DOHH2 (cell line): ENCODE data around the gene RASSF4.

Experiments used
- H3F3A ChIP-seq: fragments of 200-600 bp; sonication (generic), shearing (Covaris generic); 2 replicates; pipeline ENCODE4 v1.6.0; 2016; ENCODE audit warnings: antibody characterized with exemption, mild to moderate bottlenecking; ENCODE audit not compliant: control insufficient read depth, insufficient read depth
- H3K27ac ChIP-seq: fragments of 200-600 bp; sonication (generic); 2 replicates; pipeline ENCODE4 v1.5.1; 2014; ENCODE audit warnings: low read depth, mild to moderate bottlenecking, low read length, moderate library complexity
- H3K27me3 ChIP-seq: fragments of 200-600 bp; sonication (generic); 2 replicates; pipeline ENCODE4 v1.6.1; 2014; ENCODE audit warnings: mild to moderate bottlenecking, low read length, mixed read lengths; ENCODE audit not compliant: control insufficient read depth
- H3K36me3 ChIP-seq: fragments of 200-600 bp; sonication (generic); 2 replicates; pipeline ENCODE4 v1.6.1; 2014; ENCODE audit warnings: mild to moderate bottlenecking, low read length, moderate library complexity, mixed read lengths; ENCODE audit not compliant: control insufficient read depth
- H3K4me1 ChIP-seq: fragments of 200-600 bp; sonication (generic); 2 replicates; pipeline ENCODE4 v1.6.1; 2014; ENCODE audit warnings: mild to moderate bottlenecking, low read length, mixed read lengths; ENCODE audit not compliant: control insufficient read depth
- H3K4me2 ChIP-seq: fragments of 200-600 bp; sonication (generic); 2 replicates; pipeline ENCODE4 v1.6.0; 2014; ENCODE audit warnings: mild to moderate bottlenecking, low read length, moderate library complexity
- H3K4me3 ChIP-seq: fragments of 200-600 bp; sonication (generic); 2 replicates; pipeline ENCODE4 v1.5.1; 2014; ENCODE audit warnings: mild to moderate bottlenecking, low read length, mixed read lengths
- H3K79me2 ChIP-seq: fragments of 200-600 bp; sonication (generic); 2 replicates; pipeline ENCODE4 v1.6.1; 2014; ENCODE audit warnings: mild to moderate bottlenecking, low read length, mixed read lengths; ENCODE audit not compliant: control insufficient read depth
- H3K9me2 ChIP-seq: fragments of 200-600 bp; sonication (generic); replicated peaks from 2 replicates; pipeline ENCODE4 v1.6.1; 2014; ENCODE audit warnings: mild to moderate bottlenecking, low read length, mixed read lengths; ENCODE audit not compliant: control insufficient read depth
- H3K9me3 ChIP-seq: fragments of 200-600 bp; sonication (generic); 2 replicates; pipeline ENCODE4 v1.6.1; 2014; ENCODE audit warnings: antibody characterized with exemption, low read length, mixed read lengths; ENCODE audit not compliant: control insufficient read depth, insufficient read depth
- H4K20me1 ChIP-seq: fragments of 200-600 bp; sonication (generic); 2 replicates; pipeline ENCODE4 v1.6.0; 2014; ENCODE audit warnings: low read depth, mild to moderate bottlenecking, antibody characterized with exemption, low read length, moderate library complexity; ENCODE audit not compliant: control insufficient read depth, insufficient read depth
- EZH2phosphoT487 ChIP-seq: fragments of 200-600 bp; sonication (generic); IDR thresholded peaks from 2 replicates; pipeline ENCODE4 v1.6.1; 2017; ENCODE audit warnings: borderline replicate concordance, mild to moderate bottlenecking, antibody characterized with exemption, low read length, moderate library complexity, mixed read lengths
- TF ChIP-seq, protein P1 (sequence below): fragments of 200-600 bp; sonication (generic); IDR thresholded peaks from one replicate; pipeline ENCODE4 v1.5.1; 2014; ENCODE audit warnings: antibody characterized with exemption, mild to moderate bottlenecking, low read depth, low read length; ENCODE audit not compliant: poor library complexity, severe bottlenecking

Gene RASSF4

DNA sequence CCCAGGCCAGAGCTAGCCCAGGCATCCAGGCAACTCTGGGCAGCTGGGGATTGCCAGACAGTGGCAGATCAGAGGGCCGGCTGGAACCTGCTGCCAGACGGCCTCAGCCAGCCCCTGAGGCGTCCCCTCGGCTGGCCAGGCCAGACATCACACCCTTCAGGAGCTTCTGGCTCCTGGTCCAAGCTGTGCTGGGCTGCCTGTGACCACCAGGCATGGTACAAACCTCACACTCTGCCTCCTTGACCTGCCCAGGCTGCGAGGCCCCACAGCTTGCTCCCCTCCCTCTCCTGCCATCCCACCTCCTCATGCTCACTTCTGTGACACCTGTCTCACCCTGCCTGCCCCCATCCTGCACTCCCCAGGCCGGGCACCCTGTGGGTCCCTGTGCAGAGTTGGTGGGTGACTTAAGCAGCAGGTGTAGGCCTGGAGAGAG, 13.3 kb downstream of the RASSF4 start:
- H3K27me3 ChIP-seq: peaks cover 8% of the 10 kb centered on the region
- no peaks in the 10 kb centered on the region for H3K9me2 ChIP-seq
- H3K4me3 ChIP-seq: no peak overlapping the region
- H3K36me3 ChIP-seq: no peaks in the 10 kb centered on the region
- H3K4me2 ChIP-seq: no peak overlapping the region
- TF ChIP-seq, protein P1, sequence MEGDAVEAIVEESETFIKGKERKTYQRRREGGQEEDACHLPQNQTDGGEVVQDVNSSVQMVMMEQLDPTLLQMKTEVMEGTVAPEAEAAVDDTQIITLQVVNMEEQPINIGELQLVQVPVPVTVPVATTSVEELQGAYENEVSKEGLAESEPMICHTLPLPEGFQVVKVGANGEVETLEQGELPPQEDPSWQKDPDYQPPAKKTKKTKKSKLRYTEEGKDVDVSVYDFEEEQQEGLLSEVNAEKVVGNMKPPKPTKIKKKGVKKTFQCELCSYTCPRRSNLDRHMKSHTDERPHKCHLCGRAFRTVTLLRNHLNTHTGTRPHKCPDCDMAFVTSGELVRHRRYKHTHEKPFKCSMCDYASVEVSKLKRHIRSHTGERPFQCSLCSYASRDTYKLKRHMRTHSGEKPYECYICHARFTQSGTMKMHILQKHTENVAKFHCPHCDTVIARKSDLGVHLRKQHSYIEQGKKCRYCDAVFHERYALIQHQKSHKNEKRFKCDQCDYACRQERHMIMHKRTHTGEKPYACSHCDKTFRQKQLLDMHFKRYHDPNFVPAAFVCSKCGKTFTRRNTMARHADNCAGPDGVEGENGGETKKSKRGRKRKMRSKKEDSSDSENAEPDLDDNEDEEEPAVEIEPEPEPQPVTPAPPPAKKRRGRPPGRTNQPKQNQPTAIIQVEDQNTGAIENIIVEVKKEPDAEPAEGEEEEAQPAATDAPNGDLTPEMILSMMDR: no peak
- TF ChIP-seq EZH2phosphoT487: no peak
- H4K20me1 ChIP-seq: no peaks in the 10 kb centered on the region
- H3K27ac ChIP-seq: no peak overlapping the region
- no peaks in the 10 kb centered on the region for H3K9me3 ChIP-seq
- peaks cover 34% of the 10 kb centered on the region for H3K4me1 ChIP-seq
- no peaks in the 10 kb centered on the region for H3F3A ChIP-seq
- H3K79me2 ChIP-seq: no peaks in the 10 kb centered on the region

DNA sequence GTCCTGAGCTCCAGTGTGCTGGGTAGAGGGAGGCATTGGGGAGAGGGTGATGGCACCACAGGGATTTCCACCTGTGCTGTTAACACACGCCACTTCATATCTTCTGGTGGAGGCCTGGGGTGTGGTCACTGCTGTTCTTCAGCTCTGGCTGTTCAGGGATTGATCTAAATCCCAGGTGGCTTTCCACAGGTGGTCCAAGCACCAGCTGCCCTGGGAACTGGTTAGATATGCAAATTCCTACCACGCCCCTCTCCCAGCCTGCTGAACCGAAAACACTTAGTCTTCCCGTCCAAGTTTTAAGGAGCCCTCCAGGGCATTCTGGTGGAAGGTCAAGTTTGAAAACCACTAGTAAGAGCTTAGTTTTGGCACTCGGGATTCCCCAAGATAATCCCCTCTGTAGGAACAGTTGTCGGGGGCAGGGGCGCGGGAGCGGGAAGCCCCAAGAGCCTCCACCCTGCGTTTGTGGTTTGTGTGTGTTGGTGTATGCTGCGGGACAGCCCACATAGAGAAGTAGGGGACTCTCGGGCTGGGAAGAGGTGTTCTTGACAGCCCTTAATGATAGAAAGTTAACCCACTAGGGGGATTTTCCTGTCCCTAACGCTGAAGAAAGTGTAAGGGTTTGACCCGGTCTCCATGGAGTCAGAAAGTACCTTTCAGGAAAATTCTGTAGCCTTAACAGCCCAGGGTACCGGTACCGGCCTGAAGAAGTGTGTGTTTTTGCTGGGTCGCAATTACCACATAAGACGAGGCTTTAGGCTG, 13.9 kb downstream of the RASSF4 start:
- Histone ChIP-seq H3F3A (no peaks in the 10 kb centered on the region), H3K4me2 (peak overlapping the region; percentile 88), H3K27me3 (peaks cover 8% of the 10 kb centered on the region), H3K9me2 (no peaks in the 10 kb centered on the region), H3K9me3 (no peaks in the 10 kb centered on the region), H3K36me3 (no peaks in the 10 kb centered on the region), H3K4me3 (no peak overlapping the region; the same call in 1 of the 2 replicates), H3K79me2 (no peaks in the 10 kb centered on the region), H4K20me1 (no peaks in the 10 kb centered on the region), H3K4me1 (peaks cover 33% of the 10 kb centered on the region), H3K27ac (no peak overlapping the region)
- TF ChIP-seq EZH2phosphoT487: no peak
- TF ChIP-seq, protein P1: no peak

DNA sequence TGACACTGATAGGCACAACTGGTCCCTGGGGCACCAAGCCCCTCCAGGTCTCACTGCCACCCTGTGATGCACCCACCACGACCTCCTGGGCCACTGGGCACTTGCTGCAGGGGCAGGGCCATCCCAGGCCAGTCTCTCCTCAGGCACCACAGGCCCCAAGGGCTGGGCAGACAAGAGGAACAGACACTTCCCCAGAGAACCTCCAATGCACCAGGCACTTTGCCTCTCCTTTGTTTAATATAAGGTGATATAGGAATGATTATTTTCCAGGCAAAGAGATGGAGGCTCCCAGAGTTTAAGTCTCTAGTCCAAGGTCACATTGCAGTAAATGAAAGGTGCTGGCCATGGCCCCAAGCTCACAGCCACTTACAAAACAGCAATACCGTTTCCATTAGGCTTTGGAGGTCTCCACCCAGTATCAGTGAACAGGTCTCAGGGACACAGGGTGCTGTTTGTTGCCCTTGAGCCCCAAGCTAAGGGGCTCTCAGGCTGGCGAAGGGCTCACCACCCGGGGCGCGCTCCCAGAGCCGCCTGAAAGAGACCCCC, 14.6 kb downstream of the RASSF4 start:
- Histone ChIP-seq H3K36me3 (no peaks in the 10 kb centered on the region), H3K79me2 (no peaks in the 10 kb centered on the region), H3K9me2 (no peaks in the 10 kb centered on the region), H3K27me3 (peaks cover 8% of the 10 kb centered on the region), H3K4me1 (peaks cover 35% of the 10 kb centered on the region), H4K20me1 (no peaks in the 10 kb centered on the region), H3K4me3 (peak overlapping the region; percentile 76), H3K27ac (no peak overlapping the region), H3K9me3 (no peaks in the 10 kb centered on the region), H3K4me2 (peak overlapping the region; percentile 88), H3F3A (no peaks in the 10 kb centered on the region)
- TF ChIP-seq, protein P1: no peak
- TF ChIP-seq EZH2phosphoT487: no peak
